Loucy (cell line): ENCODE results near the gene ENO1.
"Not testable (repeated sequence)": the region's sequence is repeated elsewhere in the genome, so short reads cannot be mapped to it uniquely, and the experiment has no call there.

Experiments used
- CTCF ChIP-seq: fragments of 200-600 bp; sonication (generic); conservative IDR thresholded peaks from 2 replicates; pipeline ENCODE4 v1.5.1; 2014; ENCODE audit warnings: mild to moderate bottlenecking, antibody characterized with exemption, low read length
- EZH2phosphoT487 ChIP-seq: fragments of 200-600 bp; IDR thresholded peaks from 2 replicates; pipeline ENCODE4 v1.6.1; 2018; ENCODE audit warnings: antibody characterized with exemption, mild to moderate bottlenecking, moderate library complexity, borderline replicate concordance

- TF ChIP-seq CTCF, EZH2phosphoT487: not testable (repeated sequence)
These were observed 18.3 kb upstream of the ENO1 start for GRCh38 chr1:8896775-8897174.
